ENCODE results near the gene SPTLC3. TPM values are rescaled to one million over a fixed set of nuclear protein-coding genes. Genes with fewer than 3 reads are reported as not detected.

SPTLC3 gene
- total RNA-seq, 1 donor from 2014 or later = 26.7 TPM

DNA sequence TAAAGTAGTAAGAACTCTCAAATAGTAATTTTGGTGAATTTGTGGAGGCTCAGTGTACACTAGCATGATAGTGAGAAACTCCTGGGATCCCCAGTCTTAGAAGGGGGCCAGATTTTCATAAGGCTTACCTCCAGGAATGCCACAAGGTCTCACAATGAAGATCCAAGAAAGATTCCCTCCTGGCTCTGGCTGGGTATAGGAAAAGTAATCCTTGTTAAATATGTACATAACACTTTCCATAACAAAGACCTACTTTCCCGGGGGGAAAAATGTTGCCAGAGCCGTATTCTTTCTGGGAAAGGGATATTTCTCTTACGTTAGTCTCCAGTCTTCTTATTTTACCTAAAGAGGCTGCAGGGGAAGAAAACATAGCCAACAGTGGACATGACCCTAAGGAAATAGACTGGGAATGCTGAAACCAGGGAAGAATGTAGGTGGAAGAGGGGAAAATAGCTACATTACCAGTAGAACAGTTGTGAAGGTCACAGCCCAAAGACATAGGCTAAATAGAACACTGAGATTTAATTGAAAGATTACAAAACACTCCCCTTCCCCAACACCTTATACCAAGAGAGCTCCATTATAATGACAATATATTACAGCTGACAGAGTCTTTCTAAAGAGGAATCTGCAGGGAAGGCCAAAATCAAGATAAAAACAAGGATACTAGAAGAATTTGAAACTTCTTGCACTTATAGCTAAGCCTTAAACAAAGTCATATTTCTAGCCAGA is 177.4 kb downstream of the SPTLC3 start:
- no peak for DNase-seq (ENCODE audit: low spot score)

DNA sequence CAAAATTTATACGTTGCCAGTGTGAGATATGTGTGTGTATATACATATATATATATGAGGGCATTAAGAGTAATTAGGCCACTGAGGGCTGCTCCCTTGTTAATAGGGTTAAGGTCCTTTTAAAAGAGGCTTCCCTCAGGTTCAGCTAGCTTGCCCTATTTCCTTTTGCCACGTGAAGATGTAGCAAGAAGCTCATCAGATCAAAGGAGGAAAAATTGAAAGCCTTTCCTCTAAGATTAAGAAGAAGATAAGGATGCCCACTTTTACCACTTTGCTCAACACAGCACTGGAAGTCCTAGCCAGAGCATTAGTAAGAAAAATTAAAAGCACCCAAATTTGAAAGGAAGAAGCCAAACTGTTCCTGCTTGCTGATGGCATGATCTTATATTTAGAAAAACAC is 179.1 kb downstream of the SPTLC3 start:
- DNase-seq (ENCODE audit: low spot score) = no peak

DNA sequence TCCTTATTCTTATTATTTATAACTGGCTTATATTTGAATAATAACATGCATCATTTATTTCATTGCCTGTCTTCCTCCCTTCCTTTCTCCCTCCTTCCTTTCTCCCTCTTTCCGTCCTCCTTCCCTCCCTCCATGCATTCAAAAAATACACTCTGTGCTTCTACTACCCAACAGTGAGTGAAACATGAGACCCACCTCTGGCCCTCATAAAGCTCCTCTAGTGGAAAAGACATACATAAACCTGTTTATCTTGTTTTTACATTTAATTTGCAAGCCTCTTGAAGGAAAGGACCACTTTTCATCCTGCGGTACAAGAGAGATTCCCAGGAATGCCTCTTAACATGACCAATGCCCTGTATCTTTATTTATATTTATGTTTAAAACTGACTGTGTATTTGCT is 190.5 kb downstream of the SPTLC3 start:
- no peak for DNase-seq (ENCODE audit: low spot score)

DNA sequence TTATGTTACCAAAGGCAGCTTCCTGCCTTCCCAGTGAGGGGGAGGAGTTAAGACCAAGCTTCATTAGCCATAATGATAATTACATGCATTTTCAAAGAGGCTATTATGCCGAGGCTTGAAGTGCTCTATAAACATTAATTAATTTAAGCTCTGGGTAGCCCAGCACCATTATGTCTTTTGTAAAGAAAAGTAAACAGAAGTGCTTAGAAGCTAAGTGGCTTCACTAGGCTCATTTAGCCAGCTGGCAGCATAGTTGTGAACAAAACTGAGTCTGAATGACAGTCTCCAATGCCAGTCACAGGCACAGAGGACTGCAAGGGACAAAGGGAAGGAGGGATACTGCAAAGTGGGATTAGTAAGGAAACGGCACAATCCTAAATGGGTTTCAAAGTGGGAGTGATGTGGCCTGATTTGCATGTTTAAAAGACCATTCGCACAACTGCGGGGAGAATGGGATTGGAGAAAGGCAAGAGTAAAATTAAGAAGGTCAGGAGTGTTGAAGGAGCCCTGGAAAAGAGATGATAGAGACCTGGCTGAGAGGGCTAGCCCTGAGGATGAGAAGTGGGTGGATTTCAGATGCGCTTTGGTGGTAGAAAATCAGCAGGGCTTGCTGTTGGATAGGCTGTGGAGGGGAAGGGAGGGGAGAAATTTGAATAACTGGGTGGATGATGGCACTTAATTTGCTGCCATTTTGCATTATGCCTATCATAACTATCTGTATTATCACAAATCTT is 192.2 kb downstream of the SPTLC3 start:
- no peak for DNase-seq (ENCODE audit: low spot score)

DNA sequence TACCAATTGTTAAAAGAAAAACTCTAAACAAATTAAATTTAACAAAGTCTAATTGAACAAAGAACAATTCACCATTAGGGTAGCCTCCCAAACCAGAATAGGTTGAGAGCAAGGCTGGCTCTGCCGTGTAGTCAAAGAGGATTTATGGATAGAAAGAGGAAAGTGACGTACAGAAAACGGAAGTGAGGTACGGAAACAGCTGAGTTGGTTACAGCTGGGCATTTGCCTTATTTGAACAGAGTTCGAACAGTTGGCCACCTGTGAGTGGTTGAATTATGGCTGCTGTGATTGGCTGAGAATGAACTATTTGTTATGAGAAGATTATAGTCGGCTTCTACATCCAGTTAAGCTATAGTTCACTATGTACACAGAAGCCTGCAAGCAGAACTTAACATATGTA is 193.8 kb downstream of the SPTLC3 start:
- DNase-seq (ENCODE audit: low spot score) = no peak

DNA sequence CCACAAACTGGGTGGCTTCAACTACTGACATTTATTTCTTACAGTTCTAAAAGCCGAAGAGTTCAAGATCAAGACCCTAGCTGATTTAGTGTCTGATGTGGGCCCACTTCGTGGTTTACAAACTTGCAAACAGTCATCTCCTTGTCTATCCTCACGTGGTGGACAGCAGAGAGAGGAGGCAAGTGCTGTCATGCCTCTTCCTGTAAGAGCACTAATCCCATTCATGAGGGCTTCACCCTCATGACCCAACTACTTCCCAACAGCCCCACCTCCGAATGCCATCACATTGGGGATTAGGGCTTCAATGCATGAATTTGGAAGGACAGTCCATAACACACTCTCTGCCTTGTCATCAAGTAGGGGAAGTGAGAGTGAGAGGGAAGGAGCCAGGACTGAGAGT is 196.7 kb downstream of the SPTLC3 start:
- no peak for DNase-seq (ENCODE audit: low spot score)

DNA sequence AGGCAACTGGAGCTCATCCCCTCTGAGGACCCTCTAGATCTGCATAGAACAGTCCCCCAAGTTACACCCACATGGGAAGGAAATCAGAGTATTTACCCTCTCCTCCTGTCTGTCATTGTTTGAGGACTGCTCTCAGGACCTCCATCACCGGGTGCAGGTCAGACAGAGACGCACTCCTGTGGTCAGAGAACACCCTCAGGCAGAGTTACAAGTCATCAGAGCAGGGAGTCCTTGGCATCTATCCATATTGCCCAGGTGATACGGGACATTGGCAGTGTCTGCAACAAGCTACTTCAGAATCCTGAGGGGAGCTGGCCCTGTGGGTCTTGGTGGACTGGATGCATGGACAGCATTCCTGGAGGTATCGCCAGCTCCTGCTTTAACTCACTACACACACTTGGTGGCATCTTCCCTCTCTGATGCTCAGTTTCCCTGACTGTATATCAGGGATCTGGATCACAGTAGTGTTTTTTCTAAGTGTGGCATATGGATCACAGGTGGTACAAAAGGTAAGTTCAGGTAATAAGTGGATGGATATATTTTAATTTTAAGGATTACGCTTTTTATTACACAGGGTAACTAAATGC is 197.2 kb downstream of the SPTLC3 start:
- no peak for DNase-seq (ENCODE audit: low spot score)

DNA sequence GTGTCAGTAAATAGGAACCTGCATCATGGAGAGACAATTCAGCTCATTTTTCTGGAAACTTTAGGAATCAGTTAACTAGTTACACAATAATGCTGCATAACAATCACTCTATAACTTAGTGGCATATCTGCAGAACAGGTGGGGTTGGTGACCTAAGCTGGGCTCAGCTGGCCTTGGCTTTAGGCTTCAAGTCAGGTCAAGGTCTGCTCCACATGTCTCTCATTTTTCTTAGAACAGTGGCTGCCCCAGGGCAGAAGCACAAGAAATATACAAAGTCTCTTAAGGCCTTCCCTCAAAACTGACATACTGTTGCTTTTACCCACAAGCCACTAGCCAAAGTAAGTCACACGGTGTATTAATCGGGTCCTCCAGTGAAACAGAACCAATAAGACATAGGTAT is 198.2 kb downstream of the SPTLC3 start:
- no peak for DNase-seq (ENCODE audit: low spot score)

DNA sequence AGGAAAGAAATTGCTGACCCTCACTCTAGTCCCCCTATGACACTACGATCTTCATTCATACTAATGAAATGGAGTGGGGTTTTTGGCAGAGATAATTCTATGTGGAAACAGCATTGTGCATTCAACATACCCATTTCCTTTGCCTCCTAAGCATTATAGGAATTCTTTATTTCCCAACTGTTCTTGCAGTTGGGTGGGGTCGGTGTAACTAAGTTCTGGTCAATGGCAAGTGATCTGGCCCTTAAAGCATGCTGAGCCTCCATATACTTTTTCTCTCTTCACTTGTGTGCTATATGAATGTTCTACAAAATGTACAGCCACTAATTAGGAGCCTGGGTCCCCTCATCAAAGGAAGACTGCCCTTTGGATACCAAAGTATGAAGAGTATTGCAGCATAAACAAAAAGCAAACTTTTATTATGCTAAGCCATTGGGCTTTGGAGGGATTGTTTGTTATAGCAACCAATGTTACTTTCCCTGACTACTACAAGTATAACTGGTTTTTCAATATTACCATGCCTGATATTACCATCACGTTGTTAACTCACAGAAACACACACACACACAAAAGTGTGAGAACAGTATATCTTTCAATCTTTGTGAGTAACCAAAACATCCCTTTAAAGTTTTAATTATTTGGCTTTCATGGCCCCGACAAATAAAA is 203.3 kb downstream of the SPTLC3 start:
- no peak for DNase-seq (ENCODE audit: low spot score)

DNA sequence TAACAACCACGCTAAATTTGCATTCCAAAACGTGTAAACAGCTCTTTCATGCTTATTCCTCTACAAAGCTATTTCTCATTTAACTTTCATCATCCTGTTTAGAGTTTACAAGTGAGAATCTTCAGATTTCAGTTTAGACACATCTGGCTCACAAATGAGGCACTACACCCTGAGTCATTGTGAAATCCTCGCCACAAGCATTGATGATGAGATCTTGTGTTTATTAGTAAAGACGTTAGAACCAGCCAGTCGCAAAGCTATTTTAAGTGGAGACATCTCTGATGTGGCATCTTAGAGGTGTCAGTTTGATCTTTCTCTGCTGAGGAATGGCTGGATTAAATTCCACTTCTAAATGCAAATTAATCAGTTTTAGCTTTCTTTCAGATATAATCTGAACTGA is 204.0 kb downstream of the SPTLC3 start:
- no peak for DNase-seq (ENCODE audit: low spot score)

DNA sequence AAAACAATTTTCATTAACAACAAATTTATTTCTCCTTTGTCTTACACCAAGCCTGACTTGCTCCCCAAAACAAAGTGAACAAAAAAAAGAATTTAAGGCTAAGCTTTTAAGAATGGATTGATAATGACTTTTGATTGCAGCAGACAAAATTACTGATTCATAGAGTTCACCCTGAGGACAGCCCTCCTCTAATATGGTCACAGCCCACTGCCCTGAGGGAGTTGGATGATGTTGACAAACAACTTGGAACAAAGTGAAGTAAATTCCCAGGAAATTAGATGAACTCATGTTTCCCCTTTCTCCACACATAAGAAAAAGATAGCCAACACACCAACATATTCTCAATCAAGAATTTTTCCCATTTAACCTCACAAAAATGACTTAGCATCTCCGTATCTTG is 204.6 kb downstream of the SPTLC3 start:
- no peak for DNase-seq (ENCODE audit: low spot score)

DNA sequence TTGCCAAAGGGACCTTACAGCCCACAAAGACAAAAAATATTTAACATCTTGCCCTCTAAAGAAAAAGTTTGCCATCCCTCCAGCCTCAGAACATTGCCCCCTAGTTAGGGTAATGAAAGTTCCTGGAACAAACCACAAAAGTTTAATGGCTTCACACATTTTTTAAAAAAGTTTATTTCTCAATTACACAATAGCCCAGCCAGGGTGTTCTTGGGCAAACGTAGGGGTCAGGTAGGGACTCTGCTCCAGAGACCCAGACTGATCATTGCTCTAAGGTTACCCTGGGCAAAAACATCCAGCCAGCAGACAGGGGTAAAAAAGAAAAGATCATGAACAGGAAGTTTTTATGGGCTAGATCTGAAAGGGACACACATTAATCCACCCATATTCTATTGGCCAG is 207.8 kb downstream of the SPTLC3 start:
- no peak for DNase-seq (ENCODE audit: low spot score)

Other genes starting within 250 kb of the SPTLC3 start
- 0.95 TPM for gene ISM1, start 212.3 kb downstream of the SPTLC3 start, total RNA-seq